ENCODE measurements around the gene MST1.
"Not testable (repeated sequence)": the region's sequence is repeated elsewhere in the genome, so short reads cannot be mapped to it uniquely, and the experiment has no call there.

Gene MST1

DNA sequence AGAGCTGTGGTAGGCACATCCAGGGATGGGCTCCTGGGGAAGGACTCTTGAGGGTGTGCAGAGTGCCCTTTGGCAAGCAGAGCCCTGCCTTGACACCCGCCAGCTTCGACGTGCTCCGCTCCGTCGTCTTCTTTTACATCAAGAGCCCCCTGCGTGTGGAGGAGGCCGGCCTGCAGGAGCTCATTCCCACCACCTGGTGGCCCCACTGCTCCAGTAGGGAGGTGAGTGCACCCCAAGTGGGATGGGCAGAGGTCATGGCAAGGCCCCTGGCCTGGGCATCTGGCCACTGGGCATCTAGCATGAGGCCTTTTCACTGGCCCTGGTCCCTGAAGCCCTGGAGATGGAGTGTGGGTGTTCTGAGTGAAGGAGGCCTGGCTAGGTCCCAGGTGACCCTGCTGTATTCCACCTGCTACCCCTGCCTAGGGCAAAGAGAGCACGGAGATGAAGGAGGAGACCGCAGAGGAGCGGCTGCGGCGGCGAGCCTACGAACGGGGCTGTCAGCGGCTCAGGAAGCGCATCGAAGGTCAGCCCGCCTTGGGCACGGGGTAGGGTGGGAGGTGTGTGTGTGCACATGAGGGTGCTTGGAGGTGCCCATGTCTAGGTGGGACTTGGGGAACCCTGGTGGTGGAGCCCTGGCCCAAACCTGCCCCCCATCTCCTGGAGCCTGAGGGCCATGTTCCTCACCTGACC is 12.3 kb upstream of the MST1 start:
- in situ Hi-C loops (cut with HindIII; ENCODE audit: low sequenced_read_pairs): no loop called here

DNA sequence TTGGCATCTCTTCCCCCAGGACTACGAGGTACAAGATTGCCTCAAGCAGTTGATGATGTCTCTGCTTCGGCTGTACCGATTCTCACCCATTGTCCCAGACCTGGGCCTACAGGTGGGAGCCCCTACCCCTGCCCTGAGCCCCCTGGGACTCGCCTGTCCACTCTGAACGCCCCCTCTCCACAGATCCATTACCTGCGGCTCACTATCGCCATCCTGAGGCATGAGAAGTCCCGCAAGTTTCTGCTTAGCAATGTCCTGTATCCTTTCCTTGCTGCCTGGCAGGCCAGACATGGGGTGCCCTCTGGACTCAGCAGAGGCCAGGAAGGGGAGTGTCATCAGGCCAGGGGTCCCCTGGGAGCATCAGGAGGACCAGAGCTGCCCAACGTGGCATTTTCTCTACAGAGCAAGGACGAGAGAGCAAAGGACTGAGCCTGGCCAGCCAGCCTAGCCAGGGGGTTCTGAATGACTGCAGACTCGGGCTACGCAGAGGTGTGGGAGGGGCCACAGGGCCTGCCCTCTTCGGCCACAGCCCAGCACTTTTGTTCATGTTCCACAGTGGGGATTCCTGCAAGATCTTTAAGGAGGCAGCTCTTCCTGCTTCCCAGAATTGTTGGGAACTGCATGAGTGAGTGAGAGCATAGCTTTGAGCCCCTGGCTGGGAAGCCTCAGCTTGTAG is 11.3 kb upstream of the MST1 start:
- in situ Hi-C loops (cut with HindIII; ENCODE audit: low sequenced_read_pairs): no loop called here

DNA sequence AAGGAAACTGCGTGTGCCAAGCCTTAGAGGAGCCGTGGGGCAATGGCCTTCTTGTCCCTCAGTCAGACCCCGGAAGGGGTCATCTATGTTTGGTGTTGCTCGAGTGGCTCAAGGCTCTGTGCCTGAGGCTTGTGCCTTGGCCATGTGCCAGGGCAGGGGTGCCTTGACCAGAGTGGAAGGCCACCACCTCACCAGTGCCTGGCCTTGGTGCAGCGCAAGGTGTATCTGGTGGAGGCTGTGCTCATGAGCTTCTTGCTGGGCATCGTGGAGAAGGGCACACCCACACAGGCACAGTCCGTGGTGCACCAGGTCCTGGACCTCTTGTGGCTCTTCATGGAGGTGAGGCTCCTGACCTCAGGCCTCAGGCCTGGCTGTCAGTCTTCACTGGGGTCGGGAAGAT is 10.7 kb upstream of the MST1 start:
- in situ Hi-C loops (cut with HindIII; ENCODE audit: low sequenced_read_pairs): no loop called here

GRCh38 chr3:49699281-49699979 is 10.2 kb upstream of the MST1 start:
- in situ Hi-C loops (cut with HindIII; ENCODE audit: low sequenced_read_pairs): no loop called here

- in situ Hi-C loops (cut with HindIII; ENCODE audit: low sequenced_read_pairs): not testable (repeated sequence)
Measured at GRCh38 chr3:49695350-49696015, 6.2 kb upstream of the MST1 start.

GRCh38 chr3:49694409-49695070 is 5.3 kb upstream of the MST1 start:
- in situ Hi-C loops (cut with HindIII; ENCODE audit: low sequenced_read_pairs): not testable (repeated sequence)

DNA sequence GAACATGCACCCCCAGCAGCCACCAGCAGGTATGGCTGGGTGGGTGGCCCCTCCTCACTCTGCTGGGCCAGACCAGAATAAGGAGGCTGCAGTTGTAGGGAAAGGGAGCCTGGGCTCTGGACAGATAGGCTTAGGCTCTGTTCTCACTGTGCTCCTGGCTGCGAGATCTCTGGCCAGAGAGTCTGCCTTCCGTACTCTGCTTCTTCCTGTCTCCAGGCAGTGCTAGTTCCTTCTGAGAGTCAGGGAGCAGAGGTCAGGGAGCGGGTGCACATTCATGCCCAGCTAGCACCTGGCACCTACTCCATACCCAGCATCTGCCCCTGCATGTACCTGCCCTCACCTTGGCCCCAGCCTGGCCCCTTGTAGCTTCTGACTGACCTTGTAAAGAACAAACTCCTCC is 2.2 kb upstream of the MST1 start:
- in situ Hi-C loops (cut with HindIII; ENCODE audit: low sequenced_read_pairs): not testable (repeated sequence)

DNA sequence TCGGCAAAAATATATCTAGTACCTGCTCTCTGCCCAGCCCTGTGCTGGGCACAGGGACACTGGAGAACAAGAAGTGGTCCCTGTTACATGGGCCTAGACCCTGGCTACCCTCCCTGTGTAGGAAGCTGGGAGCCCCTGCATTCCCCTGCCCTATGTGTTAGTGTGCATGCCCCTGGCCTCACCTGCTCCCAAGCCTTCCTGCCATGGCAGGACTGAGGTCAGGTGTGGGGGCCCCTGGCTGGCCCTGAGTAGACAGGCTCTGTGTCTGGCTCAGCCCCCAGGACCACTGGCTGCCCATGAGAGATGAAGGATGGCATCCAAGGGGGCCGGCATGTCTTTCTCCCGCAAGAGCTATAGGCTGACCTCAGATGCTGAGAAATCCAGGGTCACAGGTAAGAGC is 1.6 kb upstream of the MST1 start:
- in situ Hi-C loops (cut with HindIII; ENCODE audit: low sequenced_read_pairs): not testable (repeated sequence)

- in situ Hi-C loops (cut with HindIII; ENCODE audit: low sequenced_read_pairs): not testable (repeated sequence)
Measured at GRCh38 chr3:49689908-49690624, 792 bp upstream of the MST1 start.

- in situ Hi-C loops (cut with HindIII; ENCODE audit: low sequenced_read_pairs): not testable (repeated sequence)
Measured at GRCh38 chr3:49688338-49689045, 782 bp downstream of the MST1 start.

- in situ Hi-C loops (cut with HindIII; ENCODE audit: low sequenced_read_pairs): not testable (repeated sequence)
Measured at GRCh38 chr3:49687424-49687795, 1.9 kb downstream of the MST1 start.

- in situ Hi-C loops (cut with HindIII; ENCODE audit: low sequenced_read_pairs): not testable (repeated sequence)
Measured at GRCh38 chr3:49686769-49687423, 2.4 kb downstream of the MST1 start.

DNA sequence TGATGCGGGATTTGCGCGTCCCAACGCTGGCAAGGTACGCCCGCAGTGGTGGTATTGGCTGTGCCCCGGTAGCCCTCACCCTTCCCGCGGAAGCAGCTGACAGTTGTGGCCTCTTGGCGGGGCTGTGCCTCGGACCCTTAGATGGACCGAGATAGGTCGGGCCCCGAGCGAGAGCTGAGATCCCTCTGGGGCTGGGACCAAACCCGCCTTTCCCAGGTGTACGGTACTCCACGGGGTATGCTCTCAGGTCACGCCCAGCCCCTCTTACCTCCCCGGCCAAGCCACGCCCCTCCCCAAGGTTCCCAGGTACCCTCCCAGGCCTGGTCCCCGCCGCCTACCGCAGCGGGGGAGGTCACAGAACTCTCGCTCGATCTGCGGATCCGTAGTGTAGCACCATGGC is 2.9 kb downstream of the MST1 start:
- in situ Hi-C loops (cut with HindIII; ENCODE audit: low sequenced_read_pairs): not testable (repeated sequence)

GRCh38 chr3:49685846-49686245 is 3.4 kb downstream of the MST1 start:
- in situ Hi-C loops (cut with HindIII; ENCODE audit: low sequenced_read_pairs): not testable (repeated sequence)

- in situ Hi-C loops (cut with HindIII; ENCODE audit: low sequenced_read_pairs): not testable (repeated sequence)
Measured at GRCh38 chr3:49685103-49685502, 4.2 kb downstream of the MST1 start.

DNA sequence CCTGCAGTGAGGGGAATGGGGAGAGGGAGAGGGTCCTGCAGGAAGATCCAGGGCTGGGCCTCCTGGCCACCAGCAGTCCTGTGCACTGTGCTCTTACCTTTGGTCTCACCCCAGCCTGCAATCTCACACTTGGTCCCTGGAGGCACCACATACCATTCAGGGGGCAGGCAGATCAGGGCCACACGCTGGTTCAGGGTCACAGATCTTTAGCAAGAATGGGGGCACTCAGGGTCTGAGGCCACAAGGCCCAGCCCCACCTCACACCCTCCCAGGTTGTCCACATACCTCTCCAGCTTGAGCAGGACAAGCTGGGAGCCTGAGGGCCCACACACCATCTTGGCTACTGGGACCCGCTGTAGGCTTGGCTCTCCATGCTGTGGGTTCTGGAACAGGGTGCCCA is 4.8 kb downstream of the MST1 start:
- in situ Hi-C loops (cut with HindIII; ENCODE audit: low sequenced_read_pairs): not testable (repeated sequence)

DNA sequence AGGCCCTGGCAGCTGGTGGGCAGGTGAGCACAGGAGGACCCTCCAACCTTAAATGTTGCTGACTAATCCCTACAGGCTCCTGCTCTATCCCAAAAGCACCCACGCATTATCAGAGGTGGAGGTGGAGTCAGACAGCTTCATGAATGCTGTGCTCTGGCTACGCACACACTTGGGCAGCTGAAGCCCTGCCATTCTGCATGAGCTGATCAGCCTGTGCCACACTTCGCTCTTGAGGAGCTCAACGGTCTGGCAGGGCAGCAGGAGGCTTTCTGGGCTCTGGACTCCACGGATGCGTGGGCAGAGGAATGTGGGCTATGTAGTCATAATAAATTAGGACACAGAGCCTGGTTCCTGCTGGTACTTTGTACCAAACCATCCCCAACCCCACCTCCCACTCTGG is 6.1 kb downstream of the MST1 start:
- in situ Hi-C loops (cut with HindIII; ENCODE audit: low sequenced_read_pairs): no loop called here

DNA sequence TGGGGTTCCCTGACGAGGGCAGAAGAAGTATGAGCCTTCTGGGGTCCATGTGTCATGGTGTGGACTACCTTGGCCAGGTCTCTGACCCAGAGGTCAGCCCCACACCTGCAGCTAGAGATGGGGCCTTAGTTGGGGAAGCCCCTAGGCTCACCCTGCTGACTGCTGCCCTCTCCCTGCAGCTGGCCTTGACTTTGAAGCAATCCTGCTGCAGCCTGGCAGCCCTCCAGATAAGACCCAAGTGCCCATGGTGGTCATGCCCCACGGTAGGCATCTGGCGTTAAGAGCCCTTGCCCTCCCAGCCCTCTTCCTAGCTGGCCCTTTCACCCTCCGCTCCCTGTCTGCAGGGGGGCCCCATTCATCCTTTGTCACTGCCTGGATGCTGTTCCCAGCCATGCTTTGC is 7.7 kb downstream of the MST1 start:
- in situ Hi-C loops (cut with HindIII; ENCODE audit: low sequenced_read_pairs): no loop called here

DNA sequence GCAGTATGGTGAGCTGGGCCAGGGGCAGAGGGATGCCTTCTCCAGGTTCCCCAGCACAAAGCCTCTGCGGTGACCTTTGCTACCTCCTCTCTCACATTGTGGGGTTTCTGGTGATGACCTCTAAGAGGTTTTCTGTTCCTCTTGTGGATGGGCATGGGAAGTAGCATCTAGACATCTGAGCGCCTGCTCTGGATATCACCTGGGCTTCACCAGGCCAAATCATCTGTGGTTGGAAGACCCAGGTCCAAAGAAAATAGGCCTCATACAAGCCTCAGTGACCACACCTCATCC is 8.1 kb downstream of the MST1 start:
- in situ Hi-C loops (cut with HindIII; ENCODE audit: low sequenced_read_pairs): no loop called here

Data from DLD1 (cell line).